Stimulated activated CD4-positive, alpha-beta T cell treated with anti-CD3 and anti-CD28 coated beads, Interleukin-15, amount 100 ng/mL, for 24 hours (primary cell): ENCODE measurements around the gene TMEM41B.
"Not testable (repeated sequence)": the region's sequence is repeated elsewhere in the genome, so short reads cannot be mapped to it uniquely, and the experiment has no call there.

Source experiments
- DNase-seq: peaks from one replicate; pipeline ENCODE4 v3.0.0-alpha.2; 2020

The TMEM41B gene

DNA sequence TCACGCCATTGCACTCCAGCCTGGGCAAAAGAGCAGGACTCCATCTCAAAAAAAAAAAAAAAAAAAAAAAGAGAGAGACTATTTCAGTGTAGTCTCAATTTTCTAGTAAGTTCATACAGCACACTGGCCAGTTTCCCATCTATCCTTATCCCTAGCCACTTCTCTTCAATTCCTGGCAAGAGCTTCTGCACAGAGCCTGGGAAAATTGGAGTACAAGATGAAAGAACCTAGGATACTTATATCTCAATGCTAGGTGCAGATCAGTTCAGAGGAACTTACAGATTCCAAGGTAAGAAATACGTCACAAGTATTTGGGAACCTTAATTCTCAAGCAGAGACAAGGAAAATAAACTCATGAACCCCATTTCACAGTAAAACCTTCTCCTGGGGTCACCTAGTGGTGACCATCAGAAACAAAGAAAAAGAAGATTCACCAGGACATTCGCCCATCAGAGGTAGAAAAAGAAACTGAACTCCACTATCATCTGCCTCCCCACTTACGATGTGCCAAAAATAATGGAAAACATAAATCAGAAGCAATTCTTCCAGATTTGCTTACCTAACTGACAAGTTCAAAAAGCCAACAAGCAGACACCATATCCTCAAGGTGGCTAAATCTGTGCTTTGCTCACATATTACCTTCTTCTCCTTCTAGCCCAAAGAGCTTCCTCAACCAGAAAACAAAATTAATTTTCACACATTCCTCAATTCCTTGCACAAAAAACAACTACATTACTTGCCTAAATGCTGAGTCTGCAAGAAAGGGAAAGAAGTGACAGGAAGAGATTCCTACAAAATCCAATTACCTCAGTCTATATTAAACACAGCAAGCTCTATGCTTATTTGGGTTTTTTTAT, 54.2 kb downstream of the TMEM41B start:
- DNase-seq: no peak

DNA sequence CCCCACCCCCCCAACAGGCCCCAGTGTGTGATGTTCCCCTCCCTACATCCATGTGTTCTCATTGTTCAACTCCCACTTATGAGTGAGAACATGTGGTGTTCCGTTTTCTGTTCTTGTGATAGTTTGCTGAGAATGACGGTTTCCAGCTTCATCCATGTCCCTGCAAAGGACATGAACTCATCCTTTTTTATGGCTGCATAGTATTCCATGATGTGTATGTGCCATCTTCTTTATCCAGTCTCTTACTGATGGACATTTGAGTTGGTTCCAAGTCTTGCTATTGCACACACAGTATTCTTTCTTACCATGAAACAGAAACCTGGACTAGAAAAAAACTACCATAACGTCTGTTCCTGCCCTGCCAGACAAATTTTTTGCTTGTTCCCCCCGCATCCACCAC, 56.1 kb downstream of the TMEM41B start:
- DNase-seq: not testable (repeated sequence)

DNA sequence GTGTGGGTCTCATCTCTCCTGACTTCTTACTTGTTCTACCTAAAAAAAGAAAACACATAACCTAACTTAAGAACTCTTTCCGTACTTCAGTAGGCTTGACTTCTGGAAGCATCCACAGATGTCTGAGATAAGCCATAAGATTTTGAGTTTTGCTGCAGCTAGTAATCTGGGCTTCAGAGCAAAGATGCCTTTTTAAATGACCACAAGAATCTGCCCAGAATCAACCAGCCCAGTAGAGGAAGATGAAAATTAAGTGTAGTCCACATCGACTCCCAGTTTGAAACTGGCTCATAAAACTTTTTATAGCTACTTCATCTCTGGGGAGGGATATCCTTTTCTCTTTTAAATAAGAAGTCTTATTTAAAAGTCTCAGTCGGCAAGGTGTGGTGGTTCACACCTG, 60.0 kb downstream of the TMEM41B start:
- no peak for DNase-seq

DNA sequence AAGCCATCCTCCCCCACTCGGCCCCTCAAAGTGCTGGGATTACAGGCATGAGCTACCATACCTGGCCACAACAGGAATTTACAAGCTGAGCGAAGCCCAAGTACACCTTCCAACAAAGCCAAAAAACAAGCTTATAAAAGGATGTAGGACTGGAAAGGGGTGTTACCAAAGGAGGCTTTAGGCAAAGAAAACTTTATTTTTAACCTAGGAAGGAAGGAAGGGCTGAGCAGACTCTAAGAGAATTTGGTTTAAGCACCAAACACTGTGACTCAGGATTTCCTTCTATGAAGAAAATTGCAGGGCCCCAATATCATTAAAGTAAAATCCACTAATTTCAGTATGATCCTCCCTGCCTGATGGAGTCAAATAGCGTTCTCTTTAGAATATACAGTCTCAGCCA, 61.3 kb downstream of the TMEM41B start:
- no peak for DNase-seq

DNA sequence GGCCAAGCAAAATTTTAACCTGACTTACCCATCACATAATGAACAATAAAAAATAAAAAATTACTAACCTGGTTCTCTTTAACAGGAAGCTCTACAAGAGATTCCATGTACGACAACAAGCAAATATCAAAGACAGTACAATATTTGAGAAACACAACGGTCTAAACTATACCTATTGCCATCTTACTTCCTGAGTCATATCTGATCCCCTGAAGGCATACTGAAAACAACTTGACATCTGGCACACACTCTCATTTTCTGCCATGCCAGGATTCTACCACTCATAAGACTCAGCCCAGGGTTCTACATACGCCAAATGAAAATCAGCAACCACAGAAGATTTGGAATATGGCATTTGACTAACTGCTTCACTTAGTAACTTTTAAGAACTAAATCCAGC, 63.1 kb downstream of the TMEM41B start:
- DNase-seq: no peak

DNA sequence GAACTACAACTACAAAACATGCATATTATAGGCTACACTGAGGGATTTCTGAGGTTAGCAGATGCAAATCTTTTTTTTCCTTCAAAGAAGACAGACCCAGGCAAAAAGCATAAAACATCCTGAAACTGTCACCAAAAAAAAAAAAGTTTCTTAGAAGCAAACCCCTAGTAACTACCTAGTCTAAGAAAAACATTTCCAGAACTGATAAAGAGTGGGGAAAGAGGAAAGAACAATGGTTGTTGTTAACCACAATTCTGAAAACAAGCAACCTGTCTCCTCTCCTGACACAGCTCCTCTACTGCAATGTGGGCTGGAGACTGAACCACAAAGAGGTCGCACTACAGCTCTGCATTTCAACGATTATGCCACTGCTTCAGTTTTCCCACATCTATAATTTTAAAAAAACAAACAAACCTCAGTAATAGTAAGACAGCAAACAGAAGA, 64.2 kb downstream of the TMEM41B start:
- DNase-seq: peak; percentile 32

DNA sequence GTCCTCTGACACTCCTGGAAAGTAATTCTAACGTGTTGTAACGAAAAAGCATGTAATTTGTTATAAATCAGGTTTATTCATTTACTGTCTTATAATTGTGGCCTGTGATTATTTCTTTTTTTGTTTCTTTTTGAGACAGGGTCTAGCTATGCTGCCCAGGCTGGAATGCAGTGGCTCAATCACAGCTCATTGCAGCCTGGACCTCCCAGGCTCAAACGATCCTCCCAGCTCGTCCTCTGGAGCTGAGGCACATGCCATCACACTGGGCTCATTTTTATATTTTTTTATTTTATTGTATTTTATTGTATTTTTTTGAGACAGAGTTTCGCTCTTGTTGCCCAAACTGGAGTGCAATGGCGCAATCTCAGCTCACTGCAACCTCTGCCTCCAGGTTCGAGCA, 65.1 kb downstream of the TMEM41B start:
- DNase-seq: no peak

DNA sequence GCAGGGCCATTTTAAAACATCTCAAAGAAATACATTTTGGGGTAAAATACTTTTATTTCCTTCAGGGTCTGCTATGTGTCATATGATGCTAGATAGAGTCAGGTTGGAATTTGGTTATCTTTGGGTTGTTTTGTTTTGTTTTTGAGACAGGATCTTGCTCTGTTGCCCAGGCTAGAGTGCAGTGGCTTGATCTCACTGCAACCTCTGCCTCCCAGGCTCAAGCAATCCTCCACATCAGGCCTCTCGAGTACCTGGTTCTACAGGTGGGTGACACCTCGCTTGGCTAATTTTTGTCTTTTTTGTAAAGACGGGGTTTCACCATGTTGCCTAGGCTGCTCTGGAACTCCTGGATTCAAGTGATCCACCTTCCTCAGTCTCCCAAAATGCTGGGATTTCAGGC, 66.5 kb downstream of the TMEM41B start:
- no peak for DNase-seq

DNA sequence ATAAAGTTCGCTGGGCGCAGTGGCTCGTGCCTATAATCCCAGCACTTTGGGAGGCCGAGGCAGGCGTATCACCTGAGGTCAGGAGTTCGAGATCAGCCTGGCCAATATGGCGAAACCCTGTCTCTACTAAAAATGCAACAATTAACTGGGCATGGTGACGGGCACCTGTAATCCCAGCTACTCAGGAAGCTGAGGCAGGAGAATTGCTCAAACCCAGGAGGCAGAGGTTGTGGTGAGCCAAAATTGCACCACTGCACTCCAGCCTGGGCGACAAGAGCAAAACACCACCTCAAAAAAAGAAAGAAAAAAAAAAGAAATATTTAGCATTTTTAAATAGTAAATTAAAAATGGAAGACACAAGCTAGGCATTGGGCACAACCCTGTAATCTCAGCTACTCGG, 78.2 kb downstream of the TMEM41B start:
- not testable (repeated sequence) for DNase-seq

DNA sequence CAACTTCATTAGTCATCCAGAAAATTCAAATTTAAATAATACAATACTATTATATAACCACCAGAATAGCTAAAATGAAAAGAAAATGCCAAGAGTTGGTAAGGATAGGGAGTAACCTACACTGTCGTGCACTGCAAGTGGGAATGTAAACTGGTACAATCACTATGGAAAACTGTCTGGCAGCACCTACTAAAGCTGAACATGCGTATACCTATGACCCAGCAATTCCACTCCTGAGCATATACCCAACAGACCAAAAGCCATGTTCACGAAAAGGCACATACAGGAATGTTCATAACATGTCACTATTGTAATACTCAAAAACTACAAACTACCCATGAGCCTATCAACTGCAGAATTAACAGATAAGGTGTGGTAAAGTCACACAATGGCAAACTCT, 81.9 kb downstream of the TMEM41B start:
- no peak for DNase-seq

DNA sequence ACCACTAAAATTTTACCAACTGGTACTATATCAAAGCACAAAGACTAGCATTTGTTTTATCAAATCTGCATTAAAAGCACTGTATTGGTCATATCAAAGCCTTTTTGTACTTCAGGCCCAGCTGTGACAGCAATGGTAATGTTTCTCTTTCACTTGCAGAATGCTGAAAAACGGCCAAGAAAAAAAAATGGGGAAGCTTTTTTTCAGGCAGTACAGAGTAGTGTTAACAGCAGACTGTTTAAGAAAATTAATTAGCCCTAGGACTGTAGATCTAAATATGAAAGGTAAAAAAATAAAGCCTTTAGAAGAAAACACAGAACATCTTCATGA, 82.6 kb downstream of the TMEM41B start:
- DNase-seq: no peak
